Smooth muscle cell of the brain vasculature (primary cell): ENCODE data around the gene UBE2E1.

Source experiments
- DNase-seq: peaks from one replicate; pipeline ENCODE4 v3.0.0-alpha.2; 2012; ENCODE audit warnings: low read depth, low spot score

The UBE2E1 gene

GRCh38 chr3:23820888-23821287, 15.1 kb downstream of the UBE2E1 start:
- DNase-seq = no peak

DNA sequence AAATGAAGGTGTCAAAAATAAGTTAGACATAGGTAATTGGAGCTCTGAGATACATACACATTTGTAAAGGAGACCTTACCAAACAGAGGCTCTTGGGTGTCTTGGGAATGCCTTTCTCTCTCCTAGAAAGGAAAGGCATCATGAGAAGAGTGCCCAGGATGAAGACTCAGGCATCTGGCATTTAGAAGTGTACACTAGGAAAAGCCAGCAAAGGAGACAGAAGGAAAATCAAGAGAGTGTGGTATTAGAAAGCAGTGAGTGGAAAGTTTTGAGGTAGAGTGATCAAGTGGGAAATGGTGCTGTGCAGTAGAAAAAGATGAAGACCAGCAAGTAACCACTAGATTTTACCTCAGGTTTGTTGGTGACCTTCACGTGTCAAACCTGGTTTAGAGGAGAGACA, 16.1 kb downstream of the UBE2E1 start:
- no peak for DNase-seq

- no peak for DNase-seq
Observed at GRCh38 chr3:23822559-23822958, 16.8 kb downstream of the UBE2E1 start.

DNA sequence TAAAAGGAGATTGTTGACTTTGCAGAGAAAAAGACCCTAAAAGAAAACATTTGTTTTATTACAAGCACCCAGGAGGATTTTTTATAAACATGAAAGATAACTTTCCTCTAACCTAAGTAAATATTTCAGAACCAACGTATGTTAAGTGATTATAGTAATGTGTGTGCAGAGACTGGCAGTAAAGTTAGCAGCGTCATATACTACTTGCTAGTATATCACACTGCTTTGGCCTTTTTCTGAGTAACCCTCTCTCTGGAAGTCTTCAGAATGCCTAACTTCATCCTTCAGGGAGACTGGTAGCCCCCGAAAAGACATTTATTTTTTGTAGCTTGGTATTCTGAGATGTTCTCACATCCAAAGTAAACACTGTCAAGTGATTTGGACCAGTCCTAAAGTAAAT, 17.9 kb downstream of the UBE2E1 start:
- DNase-seq = no peak

DNA sequence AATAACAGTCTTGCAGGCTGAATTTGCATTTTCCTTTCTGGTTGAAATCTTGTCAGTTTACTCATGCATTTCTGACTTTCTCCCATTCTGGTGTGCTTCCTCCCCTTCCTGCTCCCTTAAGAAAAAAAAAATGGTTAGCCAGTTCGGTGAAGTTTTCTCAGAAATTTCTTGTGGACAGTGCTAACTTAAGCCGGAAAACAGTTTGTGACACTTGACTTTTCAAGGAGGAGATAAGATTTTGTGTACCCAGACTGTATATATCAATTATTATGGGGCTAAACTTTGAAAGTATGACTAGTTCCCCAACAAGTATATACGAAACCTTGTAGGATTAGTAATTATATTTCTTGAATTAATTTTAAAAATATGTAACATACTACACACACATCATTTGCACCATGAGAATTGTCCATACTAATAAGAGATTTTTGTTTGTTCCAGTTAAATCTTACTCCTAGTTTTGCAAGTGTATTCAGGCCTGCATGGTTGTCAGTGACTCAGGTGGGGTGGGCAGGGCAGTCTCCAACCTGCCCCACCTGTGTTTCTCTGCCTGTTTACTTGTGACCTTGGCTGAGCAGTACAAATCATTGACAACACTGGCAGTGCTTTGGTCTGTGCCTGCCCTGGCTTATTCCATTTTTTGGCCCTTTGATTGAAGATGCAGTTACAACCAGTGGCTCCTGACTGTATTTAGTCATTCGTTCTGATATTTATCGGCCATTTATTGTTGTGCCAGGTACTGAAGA, 19.1 kb downstream of the UBE2E1 start:
- no peak for DNase-seq

GRCh38 chr3:23825802-23826201, 20.0 kb downstream of the UBE2E1 start:
- DNase-seq = no peak

DNA sequence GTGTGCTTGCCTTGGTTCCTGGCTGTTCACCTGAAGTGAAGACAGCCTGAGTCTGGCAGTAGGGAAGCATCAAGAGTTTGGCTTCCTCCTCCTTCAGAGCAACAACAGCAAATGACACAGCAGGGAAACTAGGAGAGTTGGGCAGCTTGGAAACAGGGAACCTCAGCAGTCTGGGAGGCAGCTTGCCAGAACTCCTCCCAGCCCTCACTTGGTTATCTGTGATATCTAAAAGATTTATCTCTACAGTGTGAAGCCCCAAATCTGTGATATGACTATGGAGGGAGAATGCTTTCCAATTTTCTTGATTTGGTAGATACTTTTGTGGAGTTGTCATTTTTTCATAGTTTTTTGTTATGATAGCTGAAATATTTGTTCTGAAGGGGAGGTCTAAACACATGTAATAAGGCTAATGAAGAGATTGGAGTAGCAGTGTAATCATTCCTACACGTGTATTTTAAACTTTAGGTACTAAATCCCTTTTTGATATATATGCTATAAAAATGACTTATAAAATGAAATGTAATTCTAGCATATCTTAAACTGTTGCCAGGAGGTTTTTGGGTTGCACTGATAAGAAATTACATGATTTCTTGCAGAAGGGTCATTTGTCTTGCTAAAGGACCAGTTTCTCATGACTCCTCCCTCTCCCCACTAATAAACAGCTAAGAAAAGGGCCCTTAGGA, 20.8 kb downstream of the UBE2E1 start:
- no peak for DNase-seq

GRCh38 chr3:23829242-23829934, 23.6 kb downstream of the UBE2E1 start:
- DNase-seq = no peak

DNA sequence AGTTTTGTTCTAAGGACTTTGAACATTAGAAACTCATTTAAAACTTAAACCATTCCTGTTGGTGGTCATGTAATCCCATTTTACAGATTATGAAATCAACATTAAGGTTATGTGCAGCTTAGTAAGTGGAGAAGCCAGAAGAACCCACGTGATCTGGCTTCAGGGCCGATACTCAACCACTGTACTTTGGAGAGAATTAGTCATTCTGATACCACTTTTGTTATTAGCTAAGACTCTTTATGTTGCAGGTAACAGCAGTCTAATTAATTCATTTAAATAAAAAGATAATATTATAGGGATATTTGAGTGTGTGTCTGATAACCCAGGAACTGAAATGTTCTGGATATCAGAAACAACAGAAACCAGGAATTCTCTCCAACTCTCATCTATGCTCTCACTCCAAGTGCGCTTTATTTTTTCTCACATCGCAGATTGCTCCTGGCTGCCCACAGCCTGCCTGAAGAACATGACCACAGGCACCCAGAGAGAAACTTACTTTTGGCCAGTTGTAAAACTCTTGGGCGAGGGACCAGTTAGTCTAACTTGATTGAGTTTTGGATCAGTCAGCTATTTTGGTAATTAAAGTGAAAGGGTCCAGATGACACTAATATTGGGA, 25.2 kb downstream of the UBE2E1 start:
- no peak for DNase-seq

DNA sequence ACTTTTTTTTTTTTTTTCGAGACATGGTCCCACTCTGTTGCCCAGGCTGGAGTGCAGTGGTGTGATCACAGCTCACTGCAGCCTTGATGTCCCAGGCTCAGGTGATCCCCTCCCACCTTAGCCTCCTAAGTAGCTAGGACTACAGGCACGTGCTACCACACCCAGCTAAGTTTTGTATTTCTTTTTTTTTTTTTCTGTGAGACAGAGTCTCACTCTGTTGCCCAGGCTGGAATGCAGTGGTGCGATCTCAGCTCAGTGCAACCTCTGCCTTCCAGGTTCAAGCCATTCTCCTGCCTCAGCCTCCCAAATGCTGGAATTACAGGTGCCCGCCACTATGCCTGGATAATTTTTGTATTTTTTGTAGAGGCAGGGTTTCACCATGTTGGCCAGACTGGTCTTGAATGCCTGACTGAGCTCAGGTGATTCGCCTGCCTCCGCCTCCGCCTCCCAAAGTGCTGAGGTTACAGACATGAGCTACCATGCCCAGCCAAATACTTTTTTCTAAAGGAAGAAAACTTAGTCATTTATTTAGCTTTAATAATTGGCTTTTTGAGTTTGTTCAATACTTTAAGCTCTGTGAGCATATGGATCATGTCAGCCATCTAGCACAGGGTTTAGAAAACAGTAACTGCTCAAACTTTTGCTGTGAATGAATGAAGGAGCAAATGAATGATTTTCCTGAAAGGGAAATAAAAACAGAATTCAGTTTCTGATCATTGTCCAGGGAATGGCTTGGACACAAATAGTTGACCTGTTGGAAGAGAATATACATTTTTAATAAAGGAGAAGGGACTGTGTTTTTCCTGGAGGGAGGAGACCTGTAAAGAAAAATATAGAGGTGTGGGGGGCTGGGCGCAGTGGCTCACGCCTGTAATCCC, 26.0 kb downstream of the UBE2E1 start:
- DNase-seq = no peak

GRCh38 chr3:23832523-23832922, 26.8 kb downstream of the UBE2E1 start:
- DNase-seq = no peak

- DNase-seq = no peak
Observed at GRCh38 chr3:23834082-23834870, 28.5 kb downstream of the UBE2E1 start.

- DNase-seq = no peak
Observed at GRCh38 chr3:23835087-23835486, 29.3 kb downstream of the UBE2E1 start.

DNA sequence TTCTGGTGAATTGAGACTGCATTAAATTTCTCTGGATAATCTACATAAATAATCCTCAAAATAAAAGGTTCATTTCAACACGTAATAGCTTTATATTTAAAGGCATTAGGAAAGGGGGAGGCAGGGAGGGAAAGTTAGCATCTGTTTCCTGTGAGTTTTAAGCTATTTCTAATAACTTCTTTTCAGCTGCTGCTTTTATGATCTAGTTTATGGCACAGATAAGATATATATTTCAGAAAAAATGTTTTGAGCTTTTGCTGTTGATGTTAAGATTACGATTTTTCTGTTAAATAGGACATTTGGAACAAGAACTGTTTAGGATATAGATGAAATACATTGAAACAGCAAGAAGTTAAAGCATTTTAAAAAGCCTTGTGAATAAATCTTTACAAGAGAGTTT, 30.0 kb downstream of the UBE2E1 start:
- no peak for DNase-seq

DNA sequence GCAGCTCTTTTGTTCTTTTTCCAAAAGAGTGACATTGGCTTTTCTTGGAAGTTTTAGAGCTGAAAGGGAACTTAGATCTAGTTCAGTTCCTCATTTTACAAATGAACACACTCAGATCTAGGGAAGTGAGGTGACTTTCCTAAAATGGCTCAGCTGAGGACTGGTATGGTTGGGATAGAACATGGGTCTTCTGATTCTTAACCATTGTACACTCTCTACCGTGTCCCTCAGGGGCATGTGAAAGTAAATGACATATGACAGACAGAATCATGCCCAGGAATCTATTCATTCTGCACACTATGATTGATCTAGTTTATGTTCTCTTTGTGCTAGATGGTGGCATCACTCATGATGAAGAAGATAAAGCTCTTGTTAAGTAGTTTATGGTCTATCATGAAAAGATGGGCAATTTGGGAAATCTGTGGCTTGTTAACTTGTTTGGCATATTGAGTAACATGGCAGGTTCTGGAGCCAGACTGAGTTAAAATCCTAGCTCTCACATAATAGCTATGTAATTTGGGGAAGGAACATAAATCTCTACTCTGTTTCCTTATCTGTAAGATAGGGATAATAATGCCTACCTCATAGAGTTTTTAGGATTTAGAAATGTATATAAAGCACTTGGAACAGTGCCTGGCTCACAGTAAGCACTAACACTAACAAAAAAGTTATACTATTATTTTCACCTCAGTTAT, 30.9 kb downstream of the UBE2E1 start:
- DNase-seq = no peak

DNA sequence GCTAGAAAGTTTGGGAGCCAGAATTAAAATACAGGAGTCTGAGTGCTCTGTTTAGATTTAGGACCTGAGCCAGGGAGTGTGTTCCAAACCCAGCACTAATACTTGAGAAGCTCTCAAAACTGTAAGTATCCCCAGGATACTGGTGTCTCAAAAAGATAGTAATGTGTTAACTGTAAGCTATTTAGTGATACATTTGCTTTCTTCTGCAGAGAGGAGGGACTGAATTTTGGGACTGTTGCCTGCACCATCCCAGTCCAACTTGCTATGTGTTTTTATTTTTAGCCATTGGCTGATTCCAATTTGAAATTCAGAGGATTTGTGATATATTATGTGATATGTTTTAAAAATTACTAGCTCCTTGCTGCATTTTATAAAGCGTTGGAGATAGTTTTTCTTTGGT, 31.5 kb downstream of the UBE2E1 start:
- no peak for DNase-seq

- no peak for DNase-seq
Observed at GRCh38 chr3:23837691-23838090, 31.9 kb downstream of the UBE2E1 start.

- DNase-seq = no peak
Observed at GRCh38 chr3:23840521-23840920, 34.8 kb downstream of the UBE2E1 start.

DNA sequence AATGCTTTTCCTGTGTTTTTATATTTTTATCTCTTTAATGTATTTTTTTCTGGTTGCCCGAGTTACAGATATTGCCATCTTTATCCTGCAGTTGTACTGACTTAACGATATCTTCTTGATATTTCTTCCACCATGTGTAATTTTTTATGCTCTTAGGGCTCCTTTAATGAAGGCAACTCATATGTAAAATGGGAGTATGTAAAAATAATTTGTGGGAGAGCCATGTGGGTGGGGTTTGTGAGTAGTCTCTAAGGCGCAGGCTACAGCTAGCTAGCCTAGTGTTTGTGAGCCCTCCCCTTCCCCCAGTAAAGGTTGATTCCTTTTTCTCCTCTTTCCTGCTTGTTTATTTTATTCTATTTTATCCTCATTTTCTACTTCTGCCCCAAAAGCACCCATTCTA, 38.1 kb downstream of the UBE2E1 start:
- no peak for DNase-seq
